ENCODE data around the gene SAFB2.
A peak's percentile ranks its signal among the peaks of the same experiment; 100 is the strongest.

Gene SAFB2

DNA sequence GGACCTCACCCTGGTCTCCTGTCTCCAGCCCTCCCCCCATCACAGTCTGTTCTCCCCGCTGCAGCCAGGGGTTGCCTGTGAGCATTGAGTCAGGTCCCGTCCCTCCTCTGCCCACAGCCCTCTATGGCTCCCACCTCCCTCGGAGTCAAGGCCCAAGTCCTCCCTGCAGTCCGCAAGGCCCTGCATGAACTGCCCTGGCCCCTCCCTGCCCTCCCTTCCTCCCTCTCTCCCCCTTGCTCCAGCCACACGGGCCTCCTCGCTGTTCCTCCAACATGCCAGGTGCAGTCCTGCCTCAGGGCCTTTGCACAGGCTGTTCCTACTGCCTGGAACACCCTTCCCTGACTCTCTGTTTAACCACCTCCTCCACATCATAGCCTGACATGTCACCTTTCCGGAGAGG lies 57.6 kb downstream of the SAFB2 start:
- H3K4me3 ChIP-seq (ENCODE audit: low read depth, low read length), result no peak overlapping the region
- ChIA-PET CTCF (interaction anchor here (0.9 kb wide), 1 partner anchor 19 kb away, joined by 3 read pairs; no protein-coding TSS in a partner anchor), POLR2A (no interaction called here)
- no peaks in the 10 kb centered on the region for H3K36me3 ChIP-seq (ENCODE audit: control insufficient read depth in 2 of 2, insufficient read depth in 1 of 2, low read length in 2 of 2)
- H3K4me1 ChIP-seq (ENCODE audit: control insufficient read depth, insufficient read depth, low read length), result no peaks in the 10 kb centered on the region
- H3K27ac ChIP-seq (ENCODE audit: extremely low read depth, low read depth, low read length), result no peak overlapping the region
- H3K9me3 ChIP-seq (ENCODE audit: control insufficient read depth, insufficient read depth, low read depth, low read length), result no peaks in the 10 kb centered on the region
- TF ChIP-seq ZNF394 (tag by site-specific recombination; IDR thresholded peaks at IDR 0.05; ENCODE audit: borderline replicate concordance), result no peak
- TF ChIP-seq, protein P1, sequence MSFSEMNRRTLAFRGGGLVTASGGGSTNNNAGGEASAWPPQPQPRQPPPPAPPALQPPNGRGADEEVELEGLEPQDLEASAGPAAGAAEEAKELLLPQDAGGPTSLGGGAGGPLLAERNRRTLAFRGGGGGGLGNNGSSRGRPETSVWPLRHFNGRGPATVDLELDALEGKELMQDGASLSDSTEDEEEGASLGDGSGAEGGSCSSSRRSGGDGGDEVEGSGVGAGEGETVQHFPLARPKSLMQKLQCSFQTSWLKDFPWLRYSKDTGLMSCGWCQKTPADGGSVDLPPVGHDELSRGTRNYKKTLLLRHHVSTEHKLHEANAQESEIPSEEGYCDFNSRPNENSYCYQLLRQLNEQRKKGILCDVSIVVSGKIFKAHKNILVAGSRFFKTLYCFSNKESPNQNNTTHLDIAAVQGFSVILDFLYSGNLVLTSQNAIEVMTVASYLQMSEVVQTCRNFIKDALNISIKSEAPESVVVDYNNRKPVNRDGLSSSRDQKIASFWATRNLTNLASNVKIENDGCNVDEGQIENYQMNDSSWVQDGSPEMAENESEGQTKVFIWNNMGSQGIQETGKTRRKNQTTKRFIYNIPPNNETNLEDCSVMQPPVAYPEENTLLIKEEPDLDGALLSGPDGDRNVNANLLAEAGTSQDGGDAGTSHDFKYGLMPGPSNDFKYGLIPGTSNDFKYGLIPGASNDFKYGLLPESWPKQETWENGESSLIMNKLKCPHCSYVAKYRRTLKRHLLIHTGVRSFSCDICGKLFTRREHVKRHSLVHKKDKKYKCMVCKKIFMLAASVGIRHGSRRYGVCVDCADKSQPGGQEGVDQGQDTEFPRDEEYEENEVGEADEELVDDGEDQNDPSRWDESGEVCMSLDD (tag by site-specific recombination; IDR thresholded peaks at IDR 0.05), result no peak
- peak; percentile 99 for TF ChIP-seq ZNF623 (tag by site-specific recombination; IDR thresholded peaks at IDR 0.05)
- TF ChIP-seq GLIS1 (tag by site-specific recombination; IDR thresholded peaks at IDR 0.05), result no peak
- TF ChIP-seq ZNF16 (tag by site-specific recombination; IDR thresholded peaks at IDR 0.05; ENCODE audit: low read depth), result peak; percentile 83
- no peak for TF ChIP-seq ZNF311 (tag by site-specific recombination; IDR thresholded peaks at IDR 0.05; ENCODE audit: borderline replicate concordance)
- TF ChIP-seq ZNF366 (tag by site-specific recombination; conservative IDR thresholded peaks at IDR 0.05), result peak; percentile 37
- TF ChIP-seq, protein P2, sequence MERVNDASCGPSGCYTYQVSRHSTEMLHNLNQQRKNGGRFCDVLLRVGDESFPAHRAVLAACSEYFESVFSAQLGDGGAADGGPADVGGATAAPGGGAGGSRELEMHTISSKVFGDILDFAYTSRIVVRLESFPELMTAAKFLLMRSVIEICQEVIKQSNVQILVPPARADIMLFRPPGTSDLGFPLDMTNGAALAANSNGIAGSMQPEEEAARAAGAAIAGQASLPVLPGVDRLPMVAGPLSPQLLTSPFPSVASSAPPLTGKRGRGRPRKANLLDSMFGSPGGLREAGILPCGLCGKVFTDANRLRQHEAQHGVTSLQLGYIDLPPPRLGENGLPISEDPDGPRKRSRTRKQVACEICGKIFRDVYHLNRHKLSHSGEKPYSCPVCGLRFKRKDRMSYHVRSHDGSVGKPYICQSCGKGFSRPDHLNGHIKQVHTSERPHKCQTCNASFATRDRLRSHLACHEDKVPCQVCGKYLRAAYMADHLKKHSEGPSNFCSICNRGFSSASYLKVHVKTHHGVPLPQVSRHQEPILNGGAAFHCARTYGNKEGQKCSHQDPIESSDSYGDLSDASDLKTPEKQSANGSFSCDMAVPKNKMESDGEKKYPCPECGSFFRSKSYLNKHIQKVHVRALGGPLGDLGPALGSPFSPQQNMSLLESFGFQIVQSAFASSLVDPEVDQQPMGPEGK (tag by site-specific recombination; IDR thresholded peaks at IDR 0.05), result 0 out of 2 replicates have a peak, but pooled peaks have one; percentile 9

DNA sequence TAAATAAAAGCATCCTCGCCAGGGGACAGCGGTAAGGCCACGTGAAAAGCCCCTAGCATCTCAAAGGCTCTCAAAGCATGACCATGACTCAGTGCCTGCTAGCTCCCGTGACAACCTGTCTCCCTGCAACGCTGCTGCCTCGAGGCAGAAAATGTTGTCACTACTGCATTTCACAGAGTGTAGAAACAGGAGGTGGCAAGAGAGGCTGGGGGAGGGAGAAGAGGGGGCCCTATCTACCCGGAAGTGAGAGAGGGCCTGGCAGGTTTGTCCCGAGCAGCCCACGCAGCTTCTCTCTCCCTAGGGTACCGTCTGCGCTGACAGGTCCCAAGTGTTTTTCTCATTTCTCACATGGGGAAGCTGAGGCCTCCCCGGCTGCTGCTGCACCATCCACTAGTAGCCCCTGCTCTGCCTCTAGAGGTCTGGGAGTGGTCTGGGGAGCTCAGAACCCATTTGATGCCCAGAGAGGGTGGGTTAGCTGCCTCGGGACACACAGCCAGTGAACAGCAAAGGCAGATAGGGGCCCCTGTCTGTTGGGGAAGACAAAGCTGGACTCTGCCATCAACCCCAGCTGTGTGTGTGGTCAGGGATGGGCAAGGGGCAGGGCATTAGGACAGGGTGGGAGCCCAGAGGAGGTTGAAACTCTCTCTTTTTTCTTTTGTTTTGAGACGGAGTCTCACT lies 58.5 kb downstream of the SAFB2 start:
- H3K36me3 ChIP-seq (ENCODE audit: control insufficient read depth in 2 of 2, insufficient read depth in 1 of 2, low read length in 2 of 2), result no peaks in the 10 kb centered on the region
- no peaks in the 10 kb centered on the region for H3K9me3 ChIP-seq (ENCODE audit: control insufficient read depth, insufficient read depth, low read depth, low read length)
- H3K4me3 ChIP-seq (ENCODE audit: low read depth, low read length), result no peak overlapping the region
- CTCF ChIA-PET, result interaction anchor here (0.5 to 1.2 kb wide), 6 partner anchors 9 to 760 kb away, joined by 3 to 8 read pairs (median 3); no protein-coding TSS in a partner anchor
- no peak overlapping the region for H3K27ac ChIP-seq (ENCODE audit: extremely low read depth, low read depth, low read length)
- POLR2A ChIA-PET, result no interaction called here
- no peaks in the 10 kb centered on the region for H3K4me1 ChIP-seq (ENCODE audit: control insufficient read depth, insufficient read depth, low read length)
- TF ChIP-seq, protein P3, sequence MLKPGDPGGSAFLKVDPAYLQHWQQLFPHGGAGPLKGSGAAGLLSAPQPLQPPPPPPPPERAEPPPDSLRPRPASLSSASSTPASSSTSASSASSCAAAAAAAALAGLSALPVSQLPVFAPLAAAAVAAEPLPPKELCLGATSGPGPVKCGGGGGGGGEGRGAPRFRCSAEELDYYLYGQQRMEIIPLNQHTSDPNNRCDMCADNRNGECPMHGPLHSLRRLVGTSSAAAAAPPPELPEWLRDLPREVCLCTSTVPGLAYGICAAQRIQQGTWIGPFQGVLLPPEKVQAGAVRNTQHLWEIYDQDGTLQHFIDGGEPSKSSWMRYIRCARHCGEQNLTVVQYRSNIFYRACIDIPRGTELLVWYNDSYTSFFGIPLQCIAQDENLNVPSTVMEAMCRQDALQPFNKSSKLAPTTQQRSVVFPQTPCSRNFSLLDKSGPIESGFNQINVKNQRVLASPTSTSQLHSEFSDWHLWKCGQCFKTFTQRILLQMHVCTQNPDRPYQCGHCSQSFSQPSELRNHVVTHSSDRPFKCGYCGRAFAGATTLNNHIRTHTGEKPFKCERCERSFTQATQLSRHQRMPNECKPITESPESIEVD (tag by site-specific recombination; IDR thresholded peaks at IDR 0.05), result no peak
- TF ChIP-seq ZNF791 (tag by site-specific recombination; IDR thresholded peaks at IDR 0.05), result no peak
- TF ChIP-seq ZNF701 (tag by site-specific recombination; IDR thresholded peaks at IDR 0.05), result no peak
- TF ChIP-seq ZIC2 (tag by site-specific recombination; IDR thresholded peaks at IDR 0.05), result 0 out of 2 replicates have a peak, but pooled peaks have one; percentile 34
- no peak for TF ChIP-seq GFI1B (tag by site-specific recombination; IDR thresholded peaks at IDR 0.05)
- TF ChIP-seq SP2 (tag by site-specific recombination; IDR thresholded peaks at IDR 0.05), result 0 out of 2 replicates have a peak, but pooled peaks have one; percentile 30
- TF ChIP-seq, protein P4, sequence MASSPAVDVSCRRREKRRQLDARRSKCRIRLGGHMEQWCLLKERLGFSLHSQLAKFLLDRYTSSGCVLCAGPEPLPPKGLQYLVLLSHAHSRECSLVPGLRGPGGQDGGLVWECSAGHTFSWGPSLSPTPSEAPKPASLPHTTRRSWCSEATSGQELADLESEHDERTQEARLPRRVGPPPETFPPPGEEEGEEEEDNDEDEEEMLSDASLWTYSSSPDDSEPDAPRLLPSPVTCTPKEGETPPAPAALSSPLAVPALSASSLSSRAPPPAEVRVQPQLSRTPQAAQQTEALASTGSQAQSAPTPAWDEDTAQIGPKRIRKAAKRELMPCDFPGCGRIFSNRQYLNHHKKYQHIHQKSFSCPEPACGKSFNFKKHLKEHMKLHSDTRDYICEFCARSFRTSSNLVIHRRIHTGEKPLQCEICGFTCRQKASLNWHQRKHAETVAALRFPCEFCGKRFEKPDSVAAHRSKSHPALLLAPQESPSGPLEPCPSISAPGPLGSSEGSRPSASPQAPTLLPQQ (tag by site-specific recombination; IDR thresholded peaks at IDR 0.05), result 0 out of 2 replicates have a peak, but pooled peaks have one; percentile 18
- TF ChIP-seq IKZF3 (tag by site-specific recombination; IDR thresholded peaks at IDR 0.05), result no peak
- TF ChIP-seq MZF1 (tag by site-specific recombination; IDR thresholded peaks at IDR 0.05; ENCODE audit: borderline replicate concordance), result no peak
- peak; percentile 63; the same call in 1 of the 2 replicates for TF ChIP-seq ZNF629 (tag by site-specific recombination; IDR thresholded peaks at IDR 0.05)
- TF ChIP-seq ZNF121 (tag by site-specific recombination; IDR thresholded peaks at IDR 0.05), result no peak
- TF ChIP-seq, protein P5, sequence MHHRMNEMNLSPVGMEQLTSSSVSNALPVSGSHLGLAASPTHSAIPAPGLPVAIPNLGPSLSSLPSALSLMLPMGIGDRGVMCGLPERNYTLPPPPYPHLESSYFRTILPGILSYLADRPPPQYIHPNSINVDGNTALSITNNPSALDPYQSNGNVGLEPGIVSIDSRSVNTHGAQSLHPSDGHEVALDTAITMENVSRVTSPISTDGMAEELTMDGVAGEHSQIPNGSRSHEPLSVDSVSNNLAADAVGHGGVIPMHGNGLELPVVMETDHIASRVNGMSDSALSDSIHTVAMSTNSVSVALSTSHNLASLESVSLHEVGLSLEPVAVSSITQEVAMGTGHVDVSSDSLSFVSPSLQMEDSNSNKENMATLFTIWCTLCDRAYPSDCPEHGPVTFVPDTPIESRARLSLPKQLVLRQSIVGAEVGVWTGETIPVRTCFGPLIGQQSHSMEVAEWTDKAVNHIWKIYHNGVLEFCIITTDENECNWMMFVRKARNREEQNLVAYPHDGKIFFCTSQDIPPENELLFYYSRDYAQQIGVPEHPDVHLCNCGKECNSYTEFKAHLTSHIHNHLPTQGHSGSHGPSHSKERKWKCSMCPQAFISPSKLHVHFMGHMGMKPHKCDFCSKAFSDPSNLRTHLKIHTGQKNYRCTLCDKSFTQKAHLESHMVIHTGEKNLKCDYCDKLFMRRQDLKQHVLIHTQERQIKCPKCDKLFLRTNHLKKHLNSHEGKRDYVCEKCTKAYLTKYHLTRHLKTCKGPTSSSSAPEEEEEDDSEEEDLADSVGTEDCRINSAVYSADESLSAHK (tag by site-specific recombination; IDR thresholded peaks at IDR 0.05), result no peak
- TF ChIP-seq ZNF76 (tag by site-specific recombination; IDR thresholded peaks at IDR 0.05; ENCODE audit: borderline replicate concordance, low read depth), result no peak
- no peak for TF ChIP-seq ZNF114 (tag by site-specific recombination; IDR thresholded peaks at IDR 0.05)
- TF ChIP-seq ZFP69B (tag by site-specific recombination; IDR thresholded peaks at IDR 0.05), result no peak
- TF ChIP-seq ZNF48 (tag by site-specific recombination; IDR thresholded peaks at IDR 0.05), result no peak
- no peak for TF ChIP-seq HOXA7 (CRISPR knock-in tag; IDR thresholded peaks at IDR 0.05; ENCODE audit: borderline replicate concordance)
